ENCODE data around the gene RAPGEF5.

Gene RAPGEF5

GRCh38 chr7:22329816-22330524, 27.0 kb downstream of the RAPGEF5 start:
- no peak for DNase-seq
- TF ChIP-seq GATA1 (IDR thresholded peaks at IDR 0.05; ENCODE audit: low read depth, low read length) (no peak), POLR2A (IDR thresholded peaks at IDR 0.05; ENCODE audit: low read length) (no peak)

GRCh38 chr7:22326181-22326580, 30.8 kb downstream of the RAPGEF5 start:
- DNase-seq = no peak
- TF ChIP-seq POLR2A (IDR thresholded peaks at IDR 0.05; ENCODE audit: low read length) (no peak), GATA1 (IDR thresholded peaks at IDR 0.05; ENCODE audit: low read depth, low read length) (no peak)

- TF ChIP-seq POLR2A (IDR thresholded peaks at IDR 0.05; ENCODE audit: low read length) = no peak
- TF ChIP-seq GATA1 (IDR thresholded peaks at IDR 0.05; ENCODE audit: low read depth, low read length) = no peak
- DNase-seq = no peak
Measured at GRCh38 chr7:22325671-22326070, 31.3 kb downstream of the RAPGEF5 start.

GRCh38 chr7:22323714-22324113, 33.2 kb downstream of the RAPGEF5 start:
- TF ChIP-seq POLR2A (IDR thresholded peaks at IDR 0.05; ENCODE audit: low read length) (no peak), GATA1 (IDR thresholded peaks at IDR 0.05; ENCODE audit: low read depth, low read length) (no peak)
- DNase-seq = no peak

- DNase-seq = no peak
- no peak for TF ChIP-seq POLR2A (IDR thresholded peaks at IDR 0.05; ENCODE audit: low read length)
- no peak for TF ChIP-seq GATA1 (IDR thresholded peaks at IDR 0.05; ENCODE audit: low read depth, low read length)
Measured at GRCh38 chr7:22320416-22320815, 36.5 kb downstream of the RAPGEF5 start.

GRCh38 chr7:22319424-22320403, 37.2 kb downstream of the RAPGEF5 start:
- TF ChIP-seq POLR2A (IDR thresholded peaks at IDR 0.05; ENCODE audit: low read length) (no peak), GATA1 (IDR thresholded peaks at IDR 0.05; ENCODE audit: low read depth, low read length) (no peak)
- no peak for DNase-seq

- no peak for TF ChIP-seq POLR2A (IDR thresholded peaks at IDR 0.05; ENCODE audit: low read length)
- TF ChIP-seq GATA1 (IDR thresholded peaks at IDR 0.05; ENCODE audit: low read depth, low read length) = no peak
- DNase-seq = no peak
Measured at GRCh38 chr7:22318376-22318775, 38.6 kb downstream of the RAPGEF5 start.

- DNase-seq = no peak
- TF ChIP-seq POLR2A (IDR thresholded peaks at IDR 0.05; ENCODE audit: low read length) = no peak
Measured at GRCh38 chr7:22317632-22318031, 39.3 kb downstream of the RAPGEF5 start.

GRCh38 chr7:22316914-22317313, 40.0 kb downstream of the RAPGEF5 start:
- TF ChIP-seq GATA1 (IDR thresholded peaks at IDR 0.05; ENCODE audit: low read depth, low read length) (no peak), POLR2A (IDR thresholded peaks at IDR 0.05; ENCODE audit: low read length) (no peak)
- DNase-seq = no peak

GRCh38 chr7:22307816-22308215, 49.1 kb downstream of the RAPGEF5 start:
- TF ChIP-seq POLR2A (IDR thresholded peaks at IDR 0.05; ENCODE audit: low read length) (no peak), GATA1 (IDR thresholded peaks at IDR 0.05; ENCODE audit: low read depth, low read length) (no peak)
- no peak for DNase-seq

- no peak for DNase-seq
- TF ChIP-seq GATA1 (IDR thresholded peaks at IDR 0.05; ENCODE audit: low read depth, low read length) = no peak
- TF ChIP-seq POLR2A (IDR thresholded peaks at IDR 0.05; ENCODE audit: low read length) = no peak
Measured at GRCh38 chr7:22305706-22306105, 51.2 kb downstream of the RAPGEF5 start.

GRCh38 chr7:22302951-22303423, 54.0 kb downstream of the RAPGEF5 start:
- peak in 1 of 2 experiments; percentile 50 for DNase-seq

GRCh38 chr7:22302193-22302592, 54.8 kb downstream of the RAPGEF5 start:
- no peak for DNase-seq
- no peak for TF ChIP-seq GATA1 (IDR thresholded peaks at IDR 0.05; ENCODE audit: low read depth, low read length)

More at GRCh38 chr7:22302951-22303423, 54.0 kb downstream of the RAPGEF5 start:
- TF ChIP-seq GATA1 (IDR thresholded peaks at IDR 0.05; ENCODE audit: low read depth, low read length) (no peak), POLR2A (IDR thresholded peaks at IDR 0.05; ENCODE audit: low read length) (no peak)

GRCh38 chr7:22301790-22302189, 55.2 kb downstream of the RAPGEF5 start:
- TF ChIP-seq POLR2A (IDR thresholded peaks at IDR 0.05; ENCODE audit: low read length) (no peak), GATA1 (IDR thresholded peaks at IDR 0.05; ENCODE audit: low read depth, low read length) (no peak)
- DNase-seq = peak; percentile 22 to 55

Data from erythroblast (primary cell).